Esophagus mucosa (tissue), 1 donor: ENCODE results near the gene ASIC1. TPM values are rescaled to one million over a fixed set of nuclear protein-coding genes. Genes with fewer than 3 reads are reported as not detected.
A peak's percentile ranks its signal among the peaks of the same experiment; 100 is the strongest.

Experiments used
- ATAC-seq: fragments of 200-7000 bp; cut with Tn5 transposase; one replicate; pipeline ENCODE4 v1.9.1; 2020
- total RNA-seq: library from RNA; stranded (reverse); gene quantifications from one replicate; pipeline ENCODE4 v1.2.4, GENCODE V29; 2023
- donor health status: DM: yes; HTN: yes; CAD: no.

Gene ASIC1
- total RNA-seq, 1 donor from 2014 or later: 2.1 TPM

- peak; percentile 2 for ATAC-seq
Measured at GRCh38 chr12:50110127-50110761, 52.8 kb downstream of the ASIC1 start.

DNA sequence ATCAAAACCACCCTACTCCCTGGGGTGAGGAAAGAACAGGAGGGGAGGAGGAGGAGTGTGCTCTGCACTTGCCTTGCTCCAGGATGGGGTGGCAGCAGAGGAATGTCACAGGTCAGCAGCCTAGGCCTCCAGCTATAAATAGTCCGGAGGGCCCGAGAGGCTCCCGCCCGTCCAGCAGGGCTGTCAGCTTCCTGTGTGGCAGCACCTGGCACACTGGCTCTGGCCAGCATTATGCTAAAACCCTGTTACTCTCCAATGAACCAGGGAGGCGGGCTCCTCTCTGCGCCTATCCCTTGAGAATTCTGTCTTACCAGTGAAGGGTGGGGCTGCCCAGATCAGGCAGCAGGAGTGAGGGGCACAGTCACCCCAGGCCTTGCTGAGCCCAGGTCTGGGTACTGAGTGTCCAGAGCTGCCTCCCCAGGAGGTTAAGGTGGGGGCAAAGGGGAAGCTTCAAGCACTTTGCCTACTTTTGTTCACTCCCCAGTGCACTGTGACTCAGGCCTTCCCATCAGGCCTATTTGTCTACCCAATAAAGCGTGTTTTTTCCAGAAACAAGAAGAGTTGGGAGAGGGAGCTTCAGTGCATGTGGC is 53.5 kb downstream of the ASIC1 start:
- ATAC-seq: peak; percentile 0

- no peak for ATAC-seq
Measured at GRCh38 chr12:50111395-50111692, 53.9 kb downstream of the ASIC1 start.

DNA sequence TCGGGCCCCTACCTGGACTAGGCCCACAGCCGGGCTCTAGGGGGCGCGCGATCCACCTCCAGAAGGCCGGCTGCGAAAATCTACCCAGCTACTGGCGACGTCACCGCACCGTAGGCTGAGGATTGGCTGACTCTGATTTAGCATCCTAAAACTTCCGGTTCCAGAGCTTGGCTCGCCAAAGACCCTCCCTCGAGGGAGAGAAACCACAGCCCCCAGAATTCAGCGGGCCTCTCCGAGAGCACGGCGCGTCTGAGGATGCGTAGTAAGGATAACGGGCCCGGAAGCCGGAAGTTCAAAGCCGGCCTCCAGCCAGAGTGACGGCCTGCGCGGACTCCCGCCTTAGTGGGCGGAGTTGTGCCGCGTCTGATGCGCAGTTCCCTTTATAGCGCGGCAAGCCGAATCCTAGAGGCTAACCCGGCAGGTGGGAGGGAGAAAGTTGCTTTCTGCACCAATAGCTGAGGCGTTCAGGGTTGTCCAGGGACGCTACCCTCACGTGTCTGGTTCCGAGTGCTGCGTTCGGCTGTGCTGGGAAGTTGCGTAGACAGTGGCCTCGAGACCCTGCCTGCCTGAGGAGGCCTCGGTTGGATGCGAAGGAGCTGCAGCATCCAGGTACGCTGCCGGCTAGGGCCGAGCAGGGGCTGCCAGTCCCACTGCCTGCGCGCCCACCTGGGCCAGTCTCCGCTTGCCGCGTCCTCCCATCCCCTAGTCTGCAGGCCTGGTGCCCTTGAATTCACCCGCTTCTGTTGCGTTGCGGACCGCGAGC is 54.5 kb downstream of the ASIC1 start, which contains the start of gene COX14:
TSS of gene COX14 (plus strand) at position 544 of the 763 bp plus-strand sequence. CDS start 7,808 bp downstream, outside the sequence.
- ATAC-seq: peak; percentile 95

DNA sequence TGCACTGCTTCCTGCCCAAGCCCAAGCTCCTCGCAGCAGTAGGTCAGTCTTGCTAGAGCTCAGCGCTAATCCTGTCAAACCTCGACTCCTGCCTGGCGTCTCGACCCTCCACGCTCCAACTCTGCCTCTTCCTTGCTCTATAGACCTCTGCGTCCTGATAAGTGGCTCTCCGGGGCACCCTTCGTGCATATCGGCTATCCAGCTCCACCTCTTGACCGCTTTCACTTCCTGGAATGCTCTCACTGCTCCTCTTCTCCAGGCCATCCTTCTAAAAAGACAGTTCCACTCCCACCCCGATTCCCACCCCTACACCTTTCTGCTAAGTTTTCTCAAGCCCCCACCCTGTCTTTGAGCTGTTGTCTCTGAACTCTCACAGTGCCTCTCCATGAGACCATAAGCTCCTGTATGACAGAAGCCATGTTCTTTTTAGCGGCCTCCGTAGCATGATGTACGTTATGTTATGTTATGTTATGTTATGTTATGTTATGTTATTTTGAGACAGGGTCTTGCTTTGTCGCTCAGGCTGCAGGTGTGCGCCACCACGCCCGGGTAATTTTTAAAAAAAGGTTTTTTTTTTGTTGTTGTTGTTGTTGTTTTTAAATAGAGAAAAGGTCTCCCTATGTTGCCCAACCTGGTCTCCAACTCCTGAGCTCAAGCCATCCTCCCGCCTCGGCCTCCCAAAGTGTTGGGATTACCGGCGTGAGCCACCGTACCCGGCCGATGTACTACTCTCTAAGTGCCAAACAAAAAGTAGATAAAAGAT is 55.2 kb downstream of the ASIC1 start:
- peak; percentile 0 for ATAC-seq

DNA sequence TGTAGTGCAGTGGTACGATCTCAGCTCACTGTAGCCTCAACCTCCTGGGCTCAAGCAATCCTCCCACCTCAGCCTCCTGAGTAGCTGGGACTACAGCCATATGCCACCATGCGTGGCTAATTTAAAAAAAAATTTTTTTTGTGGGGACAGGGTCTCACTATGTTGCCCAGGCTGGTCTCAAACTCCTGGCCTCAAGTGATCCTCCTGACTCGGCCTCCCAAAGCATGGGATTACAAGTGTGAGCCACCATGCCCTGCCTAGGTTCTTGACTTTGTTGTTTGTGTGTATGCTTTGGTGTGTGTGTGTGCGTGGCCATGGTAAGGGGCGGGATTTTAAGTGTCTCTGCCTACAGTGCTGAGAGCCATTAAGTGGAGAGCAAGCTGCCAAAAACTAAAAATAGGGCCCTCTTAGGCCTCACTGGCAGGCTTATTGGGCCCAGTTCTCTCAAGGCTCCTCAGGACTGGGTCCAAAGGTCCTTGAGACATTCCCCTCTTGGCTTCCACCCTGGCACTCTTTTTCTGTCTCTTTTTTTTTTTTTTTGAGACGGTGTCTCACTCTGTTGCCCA is 59.7 kb downstream of the ASIC1 start:
- ATAC-seq: no peak

GRCh38 chr12:50119387-50119786 is 62.0 kb downstream of the ASIC1 start:
- ATAC-seq: no peak

DNA sequence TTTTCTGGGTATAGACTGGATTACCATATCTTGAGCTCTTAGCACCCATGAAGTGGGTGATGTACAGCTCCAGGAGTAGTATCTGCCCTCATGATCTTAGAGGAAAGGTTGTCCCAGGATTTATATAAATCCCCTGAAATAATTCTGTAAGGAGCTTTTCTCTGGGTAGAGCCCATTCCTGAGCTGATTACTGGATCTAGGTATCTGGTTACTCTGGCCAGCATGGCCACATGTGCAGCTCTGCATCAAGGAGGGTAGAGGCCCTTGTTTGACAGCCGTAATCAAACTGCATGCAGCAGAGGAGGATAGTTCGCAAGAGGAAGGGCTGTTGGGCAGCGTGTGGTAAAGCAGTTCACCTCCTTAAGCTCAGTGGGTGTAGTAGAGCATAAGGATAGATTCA is 63.1 kb downstream of the ASIC1 start:
- ATAC-seq: no peak

GRCh38 chr12:50120953-50121352 is 63.6 kb downstream of the ASIC1 start:
- no peak for ATAC-seq

GRCh38 chr12:50121641-50122040 is 64.2 kb downstream of the ASIC1 start:
- no peak for ATAC-seq

DNA sequence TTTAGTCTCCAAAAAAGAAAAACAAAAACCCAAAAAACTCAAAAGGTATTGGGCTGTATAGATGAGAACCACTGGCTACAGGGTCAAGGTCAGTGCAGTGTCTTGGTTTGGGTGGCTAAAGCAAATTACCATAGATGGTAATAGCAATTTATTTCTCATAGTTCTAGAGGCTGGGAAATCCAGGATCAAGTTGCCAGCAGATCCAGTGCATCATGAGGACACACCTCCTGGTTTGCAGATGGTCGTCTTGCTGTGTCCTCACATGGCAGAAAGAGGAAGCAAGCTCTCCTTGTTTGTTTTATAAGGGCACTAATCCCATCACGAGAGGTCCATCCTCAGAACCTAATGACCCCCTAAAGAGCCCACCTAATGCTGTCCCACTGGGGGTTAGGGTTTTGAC is 65.8 kb downstream of the ASIC1 start:
- no peak for ATAC-seq

GRCh38 chr12:50127546-50127945 is 70.2 kb downstream of the ASIC1 start:
- peak; percentile 78 for ATAC-seq

- no peak for ATAC-seq
Measured at GRCh38 chr12:50129290-50129689, 71.9 kb downstream of the ASIC1 start.

DNA sequence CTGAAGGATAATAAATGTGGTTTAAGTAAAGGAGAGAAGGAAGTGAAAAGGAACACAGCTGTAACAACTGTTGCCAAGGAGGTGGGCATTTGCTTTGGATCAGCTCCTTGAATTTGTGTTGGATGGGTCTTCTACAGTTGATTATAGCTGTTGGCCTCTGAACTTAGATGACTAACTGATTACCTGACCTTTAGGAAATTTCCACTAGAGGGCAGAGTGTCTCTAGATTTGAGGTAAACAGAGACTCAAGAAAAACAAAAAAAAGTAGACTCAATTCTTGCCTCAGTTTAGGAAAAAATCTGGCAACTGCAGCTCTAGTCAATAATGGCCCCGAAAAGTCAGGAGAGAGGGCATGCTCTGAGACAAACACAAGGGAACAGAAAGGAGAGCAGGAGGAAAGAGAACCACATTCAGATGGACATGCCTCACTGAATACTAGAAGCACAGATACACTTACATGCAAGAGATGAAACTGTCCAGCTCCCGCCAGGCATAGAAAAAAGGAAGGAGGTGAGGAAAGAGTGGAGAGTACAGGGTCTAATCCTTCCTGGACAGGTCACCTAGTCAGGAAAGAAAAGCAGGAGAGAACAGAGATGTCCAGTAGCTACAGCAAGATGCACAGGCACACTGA is 75.2 kb downstream of the ASIC1 start:
- no peak for ATAC-seq

Other genes starting within 250 kb of the ASIC1 start
- 3.9 TPM for gene NCKAP5L, start 229.2 kb upstream of the ASIC1 start, total RNA-seq
- 3.9 TPM for gene BCDIN3D, start 214.5 kb upstream of the ASIC1 start, total RNA-seq
- 0.04 TPM for gene FAIM2, start 153.7 kb upstream of the ASIC1 start, total RNA-seq
- not detected for gene AQP2, start 106.9 kb upstream of the ASIC1 start, total RNA-seq
- gene AQP5, start 95.7 kb upstream of the ASIC1 start, total RNA-seq: 1.3 TPM
- gene AQP6, start 84.6 kb upstream of the ASIC1 start, total RNA-seq: not detected
- 47.6 TPM for gene RACGAP1, start 32.1 kb upstream of the ASIC1 start, total RNA-seq
- 28.8 TPM for gene SMARCD1, start 27.7 kb downstream of the ASIC1 start, total RNA-seq
- gene GPD1, start 46.4 kb downstream of the ASIC1 start, total RNA-seq: 0.56 TPM
- 37.9 TPM for gene COX14, start 54.6 kb downstream of the ASIC1 start, total RNA-seq
- 21.9 TPM for gene CERS5, start 109.8 kb downstream of the ASIC1 start, total RNA-seq
- gene LIMA1, start 225.9 kb downstream of the ASIC1 start, total RNA-seq: 53.9 TPM